ENCODE measurements around the gene NXNL2.

NXNL2 gene

DNA sequence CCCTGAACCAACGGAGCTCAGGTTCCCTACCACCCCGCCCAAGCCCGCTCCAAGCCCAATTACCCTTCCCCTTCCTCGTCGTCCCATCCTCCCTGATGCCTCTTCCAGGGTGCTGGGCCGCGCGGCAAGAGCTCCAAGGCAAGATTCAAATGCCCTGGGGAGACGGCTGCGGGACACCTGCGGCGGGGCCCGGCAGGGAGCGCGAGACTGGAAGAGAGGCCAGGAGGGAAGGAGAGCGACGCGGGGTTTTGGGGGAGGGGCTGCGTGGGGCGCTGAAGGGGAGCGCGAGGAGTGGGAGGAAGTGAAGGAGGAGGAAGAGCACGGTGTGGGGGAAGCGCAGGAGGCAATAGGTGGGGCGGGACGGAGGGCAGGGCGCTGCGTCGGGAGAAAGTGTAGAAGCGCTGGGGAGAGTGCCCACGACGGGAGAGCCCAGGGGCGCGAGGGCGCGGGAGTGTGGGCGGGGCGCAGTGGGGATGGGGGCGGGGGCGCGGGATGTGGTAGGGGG is 975 bp upstream of the NXNL2 start:
- no peak for DNase-seq

DNA sequence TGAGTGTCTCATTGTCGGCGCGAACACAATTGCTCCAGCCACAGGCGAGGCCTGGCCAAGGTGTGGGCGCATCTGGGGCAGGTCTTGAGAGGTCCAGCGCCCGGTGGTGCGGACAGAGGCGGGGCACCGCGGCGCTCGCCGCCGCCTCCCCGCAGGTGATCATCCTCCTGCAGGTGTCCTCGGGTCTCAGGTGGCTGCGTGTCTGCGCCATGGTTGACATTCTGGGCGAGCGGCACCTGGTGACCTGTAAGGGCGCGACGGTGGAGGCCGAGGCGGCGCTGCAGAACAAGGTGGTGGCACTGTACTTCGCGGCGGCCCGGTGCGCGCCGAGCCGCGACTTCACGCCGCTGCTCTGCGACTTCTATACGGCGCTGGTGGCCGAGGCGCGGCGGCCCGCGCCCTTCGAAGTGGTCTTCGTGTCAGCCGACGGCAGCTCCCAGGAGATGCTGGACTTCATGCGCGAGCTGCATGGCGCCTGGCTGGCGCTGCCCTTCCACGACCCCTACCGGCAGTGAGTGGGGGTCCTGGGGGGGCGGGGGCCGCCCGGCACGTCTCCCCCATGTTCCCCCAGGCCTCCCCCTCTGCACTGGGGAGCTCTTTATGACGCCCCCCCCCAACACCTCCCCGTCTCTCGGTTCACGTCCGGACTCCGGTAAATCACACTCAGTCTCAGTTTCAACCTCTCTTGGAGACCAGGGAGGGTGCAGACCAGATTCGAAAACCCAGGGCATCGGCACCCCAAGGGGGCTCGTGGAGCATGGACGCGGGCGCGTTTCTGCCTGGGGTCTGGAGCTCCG is 446 bp downstream of the NXNL2 start:
- no peak for DNase-seq

DNA sequence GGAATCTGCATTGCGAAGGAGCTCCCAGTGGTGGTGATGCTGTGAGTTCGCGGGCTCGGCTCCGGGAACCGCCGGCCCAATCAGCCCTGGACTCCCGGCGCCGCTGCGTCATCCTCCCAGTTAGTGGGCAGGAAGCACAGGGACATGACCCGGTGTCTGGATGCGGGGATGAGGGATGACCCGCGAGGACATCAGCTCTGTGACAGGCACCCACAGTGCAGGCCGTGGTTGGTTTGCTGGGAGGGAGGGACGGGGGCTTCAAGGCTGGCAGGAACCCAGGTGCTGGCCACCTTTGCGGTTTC is 996 bp downstream of the NXNL2 start:
- no peak for DNase-seq

DNA sequence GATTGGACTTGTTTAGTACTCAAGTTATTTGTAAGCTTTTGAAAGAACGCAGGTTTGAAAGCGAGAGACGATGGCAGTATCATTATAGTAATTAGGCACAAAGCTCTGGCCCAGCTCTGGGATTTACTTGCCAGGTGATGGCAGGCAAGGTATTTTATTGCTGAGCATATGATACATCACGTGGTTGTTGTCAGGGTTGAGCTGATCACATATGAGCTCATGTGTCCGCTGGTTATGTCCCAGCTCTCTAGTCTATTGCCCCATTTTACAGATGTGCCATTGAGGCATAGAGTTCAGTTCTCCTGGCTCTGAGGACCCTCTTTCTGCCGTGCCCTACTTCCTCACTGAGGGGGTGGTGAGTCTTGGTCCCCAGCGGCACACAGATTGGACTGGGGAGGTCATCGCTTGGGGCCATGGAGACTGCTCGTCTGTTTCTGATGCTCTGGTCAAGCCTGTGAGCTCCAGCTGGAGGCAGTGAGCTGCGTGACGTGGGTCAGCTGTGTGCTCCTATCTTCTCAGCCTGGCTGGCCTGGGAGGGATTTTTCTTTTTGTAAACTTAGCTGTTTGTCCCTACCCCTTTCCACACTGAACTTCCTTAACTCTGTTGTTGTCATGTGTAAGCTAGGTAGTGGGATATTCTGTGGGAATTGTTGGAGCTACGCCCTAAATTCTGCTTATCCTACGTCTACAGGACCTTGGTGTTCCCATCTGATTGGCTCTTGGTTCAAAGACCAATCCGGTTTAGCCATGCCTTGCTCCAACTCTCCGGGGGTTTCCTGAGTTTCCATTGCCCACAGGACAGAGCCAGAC is 2.2 kb downstream of the NXNL2 start:
- DNase-seq: no peak

DNA sequence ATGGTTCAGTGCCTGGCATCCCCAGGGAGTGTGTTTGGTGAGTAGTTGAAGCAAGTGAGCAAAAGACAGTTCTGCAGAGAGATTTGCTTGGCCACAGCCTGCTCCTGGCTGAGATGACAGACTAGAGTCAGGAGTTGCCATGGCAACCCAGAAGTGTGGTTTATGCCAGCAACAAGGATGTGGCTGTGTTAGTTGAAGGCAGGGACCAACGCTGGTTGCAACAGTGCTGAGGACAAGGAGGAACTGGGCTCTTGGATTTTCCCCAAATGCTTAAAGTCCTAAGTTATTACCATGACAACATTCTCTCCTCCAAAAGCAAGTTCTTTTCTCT is 2.7 kb downstream of the NXNL2 start:
- peak; percentile 46 for DNase-seq

DNA sequence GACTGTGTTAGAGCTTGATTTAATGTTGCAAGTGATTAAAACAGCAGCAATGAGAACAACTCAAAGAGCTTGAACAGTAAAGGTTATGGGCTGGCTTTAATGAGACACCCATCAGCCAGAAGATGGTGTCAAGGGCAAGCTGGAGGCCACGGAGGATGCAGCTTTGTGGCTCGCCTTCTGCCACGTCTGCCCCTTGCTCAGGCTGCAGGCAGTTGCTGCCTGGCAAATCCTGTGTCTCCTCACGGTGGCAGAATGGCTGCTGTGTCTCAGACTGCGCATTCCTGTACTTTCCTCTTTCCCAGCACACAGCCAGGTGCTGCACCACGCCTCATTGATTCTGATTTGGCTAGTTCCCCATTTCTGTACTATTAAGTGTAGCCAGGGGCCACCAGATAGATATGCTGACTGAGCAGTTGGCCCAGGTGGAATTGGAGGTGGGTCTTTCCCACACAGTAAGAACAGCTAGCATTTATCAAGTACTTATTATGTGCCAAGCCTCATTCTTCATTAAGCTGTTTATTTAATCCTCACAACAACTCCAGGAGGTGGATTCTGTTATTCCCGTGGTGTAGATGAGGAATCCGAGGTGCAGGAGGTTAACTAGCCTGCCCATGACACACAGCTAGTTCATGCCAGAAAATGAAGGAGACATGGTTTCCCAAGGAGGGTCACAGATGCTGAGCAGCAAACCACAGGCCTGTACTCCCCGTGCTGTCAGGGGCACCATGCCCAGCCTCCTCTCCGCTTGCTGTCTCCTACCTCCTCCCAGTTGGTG is 3.5 kb downstream of the NXNL2 start:
- DNase-seq: no peak

- DNase-seq: no peak
Observed at GRCh38 chr9:88539246-88539645, 4.3 kb downstream of the NXNL2 start.

DNA sequence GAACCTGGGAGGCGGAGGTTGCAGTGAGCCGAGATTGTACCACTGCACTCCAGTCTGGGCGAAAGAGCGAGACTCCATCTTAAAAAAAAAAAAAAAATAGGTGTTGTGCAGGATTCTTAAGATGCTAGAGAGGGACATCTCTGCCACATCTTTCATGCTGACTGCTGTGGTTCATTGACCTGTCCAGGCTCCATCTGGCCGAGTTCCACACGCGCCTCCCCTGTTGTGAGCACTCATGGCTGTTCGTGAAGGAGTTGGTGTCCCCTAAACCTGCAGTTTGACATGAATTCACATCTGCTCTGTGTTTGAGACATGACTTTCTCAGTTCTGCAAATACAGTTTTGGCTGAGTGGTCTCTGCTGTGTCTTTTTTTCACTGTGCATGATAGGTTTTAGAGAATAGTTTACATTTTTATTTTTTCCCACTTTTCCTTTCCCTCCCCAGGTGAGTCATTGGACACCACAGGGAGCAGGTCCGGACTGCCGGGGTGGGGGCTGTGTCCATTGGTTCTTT is 5.3 kb downstream of the NXNL2 start:
- DNase-seq: no peak

GRCh38 chr9:88544245-88544644 is 9.3 kb downstream of the NXNL2 start:
- DNase-seq: no peak

DNA sequence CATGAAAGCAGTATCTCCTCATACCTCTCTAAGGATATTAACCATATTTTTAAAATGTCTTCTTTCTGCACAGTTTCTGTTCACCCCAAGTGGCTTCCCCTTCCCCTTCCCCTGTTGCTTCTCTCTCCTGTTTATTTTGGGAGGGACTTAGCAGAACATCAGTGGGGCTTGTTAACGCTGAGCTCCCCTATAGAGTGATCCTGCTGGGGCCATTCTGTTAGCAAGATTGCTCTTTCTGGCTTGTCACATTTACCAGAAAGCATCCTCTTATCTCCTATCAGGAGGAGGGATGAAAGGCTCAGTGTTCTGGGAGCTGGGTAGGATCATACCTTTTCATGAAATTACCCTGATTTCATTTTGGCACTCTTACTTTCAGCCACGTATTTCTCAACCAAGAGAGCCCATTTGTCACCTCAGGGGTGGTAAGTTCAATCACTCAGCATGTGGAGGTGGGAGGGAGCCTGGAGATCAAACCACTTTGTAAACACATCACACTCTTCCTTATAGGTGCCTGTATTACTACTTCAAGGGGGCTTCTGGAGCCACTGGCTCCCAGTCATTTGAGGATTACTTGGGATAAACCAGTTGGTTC is 16.7 kb downstream of the NXNL2 start:
- DNase-seq: no peak

- no peak for DNase-seq
Observed at GRCh38 chr9:88553350-88553749, 18.4 kb downstream of the NXNL2 start.

DNA sequence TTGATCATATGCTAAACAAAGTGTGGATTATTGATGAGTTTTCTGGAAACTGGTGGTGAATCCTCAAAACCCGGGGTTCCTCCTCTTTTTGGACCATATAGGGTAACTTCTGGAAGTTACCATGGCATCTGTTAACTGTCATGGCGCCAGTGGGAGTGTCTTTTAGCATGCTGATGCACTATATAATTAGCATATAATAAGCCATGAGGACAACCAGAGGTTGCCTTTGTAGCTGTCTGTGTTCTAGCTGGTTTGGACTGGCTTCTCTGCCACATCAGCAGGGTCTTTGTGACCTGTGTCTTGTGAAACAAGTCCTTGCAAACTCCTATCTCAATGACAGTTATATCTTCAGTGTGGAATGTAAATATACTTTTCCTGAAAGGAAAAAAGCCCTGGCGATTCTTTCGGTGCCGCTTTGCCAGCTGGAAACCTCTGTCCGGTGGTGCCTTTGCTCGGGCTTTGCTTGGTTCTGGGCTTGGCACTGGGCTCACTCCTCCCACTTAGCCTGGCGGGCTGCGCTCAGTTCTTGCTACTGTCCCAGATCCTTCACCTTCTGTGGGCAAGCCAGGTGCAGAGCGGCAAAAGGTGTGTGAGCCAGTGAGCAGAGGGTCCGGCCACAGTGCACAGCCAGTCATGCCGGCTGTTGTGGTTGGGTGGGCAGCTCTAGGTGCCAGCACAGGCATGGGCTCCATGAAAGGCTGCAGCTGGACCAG is 20.4 kb downstream of the NXNL2 start:
- DNase-seq: no peak

- DNase-seq: no peak
Observed at GRCh38 chr9:88559661-88560060, 24.7 kb downstream of the NXNL2 start.

GRCh38 chr9:88567870-88568269 is 32.9 kb downstream of the NXNL2 start:
- no peak for DNase-seq

GRCh38 chr9:88571419-88571818 is 36.4 kb downstream of the NXNL2 start:
- no peak for DNase-seq

GRCh38 chr9:88572684-88573083 is 37.7 kb downstream of the NXNL2 start:
- DNase-seq: no peak

DNA sequence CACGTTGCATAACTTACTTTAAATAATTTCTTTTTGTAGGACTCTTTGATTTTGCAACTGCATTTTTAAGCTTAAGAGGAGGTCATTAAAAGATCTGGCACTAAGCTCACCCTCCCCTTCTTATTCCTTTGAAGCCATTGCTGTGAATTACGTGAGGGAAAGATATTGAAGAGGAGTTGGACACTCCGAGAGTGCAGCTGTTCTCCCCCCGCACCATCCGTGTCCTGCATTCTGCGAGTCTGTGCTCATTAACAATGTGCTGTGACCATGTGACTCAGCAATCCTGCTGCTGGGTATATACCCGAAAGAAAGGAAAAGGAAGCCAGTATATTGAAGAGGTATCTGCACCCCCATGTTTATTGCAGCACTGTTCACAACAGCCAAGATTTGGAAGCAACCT is 40.0 kb downstream of the NXNL2 start:
- DNase-seq: no peak

GRCh38 chr9:88577256-88578120 is 42.5 kb downstream of the NXNL2 start:
- no peak for DNase-seq

GRCh38 chr9:88578121-88579049 is 43.4 kb downstream of the NXNL2 start:
- peak; percentile 23 for DNase-seq

DNA sequence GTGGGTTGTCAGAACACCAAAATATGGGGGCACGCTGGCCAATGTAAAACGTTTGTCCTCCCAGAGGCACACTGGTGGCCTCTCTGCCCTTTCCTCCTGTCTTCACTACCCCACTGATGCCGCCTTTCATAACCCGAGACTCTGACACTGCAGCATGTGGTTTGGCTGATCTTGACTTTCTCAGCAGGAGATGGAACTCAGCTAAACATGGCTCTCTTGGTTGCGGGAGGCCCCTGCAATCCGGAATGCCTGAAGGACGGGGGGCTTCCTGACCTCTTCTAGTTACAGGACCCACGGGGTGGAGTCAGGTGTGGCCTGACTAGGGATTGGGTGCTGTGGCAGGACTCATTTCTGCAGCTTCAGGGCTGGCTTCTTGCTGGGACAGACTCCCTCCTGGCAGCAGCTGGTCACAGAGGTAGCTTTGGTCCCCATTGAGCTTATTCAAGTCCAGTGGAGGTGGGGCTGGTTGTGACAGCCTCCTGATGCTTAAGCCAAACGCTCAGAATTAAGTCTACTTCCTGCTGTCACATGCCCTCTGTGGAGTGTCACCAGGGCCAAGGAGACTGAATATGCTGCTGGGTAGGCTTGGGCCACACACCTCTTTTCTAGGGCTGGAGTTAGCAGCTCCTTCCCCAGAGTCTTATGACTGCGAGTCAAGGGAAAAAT is 44.2 kb downstream of the NXNL2 start:
- DNase-seq: no peak
